Liver (tissue), 3 donors: ENCODE data around the gene RNASE7.

Experiments used
- SP1 ChIP-seq: IDR thresholded peaks from 2 replicates; pipeline ENCODE4 v1.6.1; 2018; ENCODE audit warnings: antibody characterized with exemption, mild to moderate bottlenecking
- TF ChIP-seq, protein P1 (sequence below): fragments of 150-350 bp; IDR thresholded peaks from 2 replicates; pipeline ENCODE4 v1.5.1; 2017; ENCODE audit warnings: improper control_type of control experiment, low read depth, low read length; ENCODE audit not compliant: missing input control
- TF ChIP-seq, protein P2 (sequence below): IDR thresholded peaks from 2 replicates; pipeline ENCODE4 v1.6.1; 2016; ENCODE audit warnings: antibody characterized with exemption
- donor health status: healthy.
- donor health status: healthy.

DNA sequence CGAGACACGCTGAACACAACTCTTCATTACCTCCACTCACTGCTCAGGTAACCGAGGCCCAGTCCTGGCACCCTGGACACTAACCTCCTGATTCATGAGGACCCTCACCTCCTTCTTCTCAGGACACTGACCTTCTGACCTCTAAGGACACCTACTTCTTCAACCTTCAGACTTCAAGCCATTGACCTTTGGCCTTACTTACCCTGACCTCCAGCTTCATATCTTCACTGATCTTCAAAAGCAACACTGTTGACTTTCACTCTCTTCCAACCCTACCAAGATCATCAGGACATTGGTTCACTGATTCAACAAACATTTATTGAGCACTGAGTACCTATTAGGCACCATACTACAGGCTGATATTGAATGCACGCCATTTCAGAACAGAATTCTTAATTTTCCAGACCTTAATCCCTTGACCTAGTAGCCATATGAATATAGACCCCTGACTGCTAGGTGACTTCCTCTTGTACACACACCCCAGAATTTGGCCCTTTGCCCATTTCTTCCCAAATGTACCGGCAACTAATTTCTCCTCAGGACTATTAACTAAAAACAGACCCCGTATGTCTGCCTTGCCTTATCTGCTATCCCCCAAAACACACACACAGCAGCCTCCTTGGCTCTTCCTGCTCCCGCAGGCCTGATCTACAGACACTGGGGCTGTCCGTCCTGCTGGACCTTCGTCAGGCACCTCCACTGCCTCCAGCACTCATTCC is 33.7 kb downstream of the RNASE7 start:
- TF ChIP-seq, protein P1, sequence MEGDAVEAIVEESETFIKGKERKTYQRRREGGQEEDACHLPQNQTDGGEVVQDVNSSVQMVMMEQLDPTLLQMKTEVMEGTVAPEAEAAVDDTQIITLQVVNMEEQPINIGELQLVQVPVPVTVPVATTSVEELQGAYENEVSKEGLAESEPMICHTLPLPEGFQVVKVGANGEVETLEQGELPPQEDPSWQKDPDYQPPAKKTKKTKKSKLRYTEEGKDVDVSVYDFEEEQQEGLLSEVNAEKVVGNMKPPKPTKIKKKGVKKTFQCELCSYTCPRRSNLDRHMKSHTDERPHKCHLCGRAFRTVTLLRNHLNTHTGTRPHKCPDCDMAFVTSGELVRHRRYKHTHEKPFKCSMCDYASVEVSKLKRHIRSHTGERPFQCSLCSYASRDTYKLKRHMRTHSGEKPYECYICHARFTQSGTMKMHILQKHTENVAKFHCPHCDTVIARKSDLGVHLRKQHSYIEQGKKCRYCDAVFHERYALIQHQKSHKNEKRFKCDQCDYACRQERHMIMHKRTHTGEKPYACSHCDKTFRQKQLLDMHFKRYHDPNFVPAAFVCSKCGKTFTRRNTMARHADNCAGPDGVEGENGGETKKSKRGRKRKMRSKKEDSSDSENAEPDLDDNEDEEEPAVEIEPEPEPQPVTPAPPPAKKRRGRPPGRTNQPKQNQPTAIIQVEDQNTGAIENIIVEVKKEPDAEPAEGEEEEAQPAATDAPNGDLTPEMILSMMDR, result no peak
- TF ChIP-seq SP1, result no peak
- TF ChIP-seq, protein P2, sequence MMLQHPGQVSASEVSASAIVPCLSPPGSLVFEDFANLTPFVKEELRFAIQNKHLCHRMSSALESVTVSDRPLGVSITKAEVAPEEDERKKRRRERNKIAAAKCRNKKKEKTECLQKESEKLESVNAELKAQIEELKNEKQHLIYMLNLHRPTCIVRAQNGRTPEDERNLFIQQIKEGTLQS, result no peak
